B cell (primary cell): ENCODE measurements around the gene ENTHD1. TPM values are rescaled to one million over a fixed set of nuclear protein-coding genes. Genes with fewer than 3 reads are reported as not detected.
A peak's percentile ranks its signal among the peaks of the same experiment; 100 is the strongest.

ENCODE experiments used
- ATAC-seq: fragments of 200-7000 bp; cut with Tn5 transposase; one replicate; pipeline ENCODE4 v1.10.0; 2021; ENCODE audit warnings: low read depth, mild to moderate bottlenecking, moderate number of reproducible peaks, moderate library complexity
- CTCF ChIA-PET: fragments of 350-600 bp; sonication (Branson Sonifier 250); formaldehyde crosslinking; loops from one replicate; lab custom pipeline; 2021; ENCODE audit warnings: antibody characterized with exemption, inconsistent platforms; lab: Charles Lee
- POLR2A ChIA-PET: fragments of 350-600 bp; sonication (Branson Sonifier 250); formaldehyde crosslinking; loops from one replicate; lab custom pipeline; 2021; ENCODE audit warnings: antibody characterized with exemption; lab: Charles Lee
- DNase-seq: peaks from one replicate; pipeline ENCODE4 v3.0.0; 2013
- H2AFZ ChIP-seq: 2 replicates; pipeline ENCODE4 v1.6.1; 2012; ENCODE audit warnings: mild to moderate bottlenecking, low read depth, low read length; ENCODE audit not compliant: insufficient read depth, poor library complexity, severe bottlenecking
- H3K27ac ChIP-seq, 2 donors: 1 replicate in 1 of 2; 2 replicates in 1 of 2; pipeline ENCODE4 v1.5.1; 2012 to 2013; ENCODE audit warnings: low read length in 2 of 2, mild to moderate bottlenecking in 2 of 2, moderate library complexity in 1 of 2
- H3K27me3 ChIP-seq, 4 experiments: fragments of 200-600 bp in 1 of 4; sonication (generic) in 1 of 4; replicated peaks in 1 of 4; 1 replicate in 2 of 4; 2 replicates in 2 of 4; pipeline versions ENCODE4 v1.6.1 to v1.7.0; 2013 to 2016; ENCODE audit warnings: low read length in 3 of 4, mild to moderate bottlenecking in 2 of 4, mixed read lengths in 1 of 4, moderate library complexity in 1 of 4; ENCODE audit not compliant: insufficient read depth in 4 of 4, control insufficient read depth in 3 of 4; ENCODE audit errors: control extremely low read depth in 1 of 4
- H3K36me3 ChIP-seq, 2 experiments: replicated peaks in 1 of 2; 1 replicate in 1 of 2; 2 replicates in 1 of 2; pipeline versions ENCODE4 v1.6.1 to v1.7.1; 2013; ENCODE audit warnings: low read length in 1 of 2; ENCODE audit not compliant: insufficient read depth in 2 of 2, control insufficient read depth in 1 of 2; ENCODE audit errors: control extremely low read depth in 1 of 2, extremely low read depth in 1 of 2
- H3K4me1 ChIP-seq, 2 donors: fragments of 200-600 bp in 1 of 2; sonication (generic) in 1 of 2; 1 replicate in 1 of 2; 2 replicates in 1 of 2; pipeline versions ENCODE4 v1.5.1 to v1.6.1; 2013 to 2017; ENCODE audit warnings: low read length in 2 of 2; ENCODE audit not compliant: control insufficient read depth in 2 of 2, insufficient read depth in 2 of 2
- H3K4me2 ChIP-seq: replicated peaks from 2 replicates; pipeline ENCODE3; 2012; ENCODE audit warnings: mild to moderate bottlenecking, low read depth, low read length; ENCODE audit not compliant: poor library complexity, severe bottlenecking
- H3K4me3 ChIP-seq, 5 experiments: fragments of 200-600 bp in 1 of 5; sonication (generic) in 1 of 5; 1 replicate in 3 of 5; 2 replicates in 2 of 5; pipeline versions ENCODE4 v1.5.1 to v1.7.0; 2011 to 2016; ENCODE audit warnings: low read length in 4 of 5, mild to moderate bottlenecking in 4 of 5, low read depth in 2 of 5, control low read depth in 1 of 5, moderate library complexity in 1 of 5; ENCODE audit not compliant: insufficient read depth in 1 of 5; ENCODE audit errors: control extremely low read depth in 1 of 5, extremely low read depth in 1 of 5
- H3K79me2 ChIP-seq: fragments of 200-600 bp; sonication (generic); one replicate; pipeline ENCODE4 v1.6.0; 2016; ENCODE audit warnings: low read length; ENCODE audit not compliant: control insufficient read depth, insufficient read depth
- H3K9ac ChIP-seq: fragments of 200-600 bp; sonication (generic); 2 replicates; pipeline ENCODE4 v1.6.1; 2017; ENCODE audit warnings: mild to moderate bottlenecking, low read length, moderate library complexity
- H3K9me3 ChIP-seq, 3 donors: one replicate each; pipeline versions ENCODE4 v1.6.1 to v1.7.1; 2013; ENCODE audit warnings: low read length in 2 of 3; ENCODE audit not compliant: control insufficient read depth in 2 of 3, insufficient read depth in 1 of 3; ENCODE audit errors: control extremely low read depth in 1 of 3
- H4K20me1 ChIP-seq: 2 replicates; pipeline ENCODE4 v1.6.0; 2012; ENCODE audit warnings: mild to moderate bottlenecking, low read length; ENCODE audit not compliant: insufficient read depth, control insufficient read depth, poor library complexity, severe bottlenecking
- H3K27ac Mint-ChIP-seq: one replicate; pipeline ENCODE4 v1.8.0; 2021; ENCODE audit warnings: mixed read lengths
- H3K27me3 Mint-ChIP-seq: one replicate; pipeline ENCODE4 v1.8.0; 2021; ENCODE audit warnings: mixed read lengths
- H3K4me1 Mint-ChIP-seq: one replicate; pipeline ENCODE4 v1.8.0; 2021; ENCODE audit warnings: mixed read lengths
- H3K4me3 Mint-ChIP-seq: one replicate; pipeline ENCODE4 v1.8.0; 2021; ENCODE audit warnings: mixed read lengths
- H3K9me3 Mint-ChIP-seq: one replicate; pipeline ENCODE4 v1.8.0; 2022; ENCODE audit warnings: mixed read lengths; ENCODE audit not compliant: insufficient read depth
- CTCF ChIP-seq: fragments of 200-600 bp; IDR thresholded peaks from one replicate; pipeline ENCODE4 v1.8.0; 2022; ENCODE audit warnings: antibody characterized with exemption, mild to moderate bottlenecking
- EZH2 ChIP-seq: IDR thresholded peaks from 2 replicates; pipeline ENCODE4 v1.6.1; 2012; ENCODE audit warnings: borderline replicate concordance, low read depth, mild to moderate bottlenecking, moderate library complexity, low read length; ENCODE audit not compliant: insufficient read depth, poor library complexity, severe bottlenecking
- WGBS: methylation state at CpG from one replicate; pipeline ENCODE4 v1.1.5; 2013; ENCODE audit warnings: missing lambda C conversion rate; ENCODE audit not compliant: insufficient coverage; 5-methylcytosine and 5-hydroxymethylcytosine counted together
- intact Hi-C: fragments of 100-400 bp; cut with micrococcal nuclease; formaldehyde crosslinking; loops from one replicate; pipeline ENCODE4 v1.10.0; 2022
- polyA plus RNA-seq: library from polyadenylated mRNA; depleted of rRNA; stranded (reverse); fragments of >200 nt; gene quantifications from 2 replicates; pipeline ENCODE4 v1.2.3, GENCODE V29; 2012
- total RNA-seq, 2 donors: library from RNA; stranded (reverse); fragments of 120-200 nt in 1 of 2; gene quantifications; 1 replicate in 1 of 2; 2 replicates in 1 of 2; pipeline versions ENCODE4 v1.2.3 to v1.2.4, GENCODE V29; 2013 to 2022

The ENTHD1 gene
- total and polyA plus RNA-seq, 2 donors (not counting 1 experiment from before 2014, with no cell fraction given) = not detected

GRCh38 chr22:39915295-39915726, 21.8 kb upstream of the ENTHD1 start:
- Mint-ChIP-seq H3K4me1 (peaks cover 52% of the 10 kb centered on the region), H3K27ac (peak overlapping the region; percentile 37), H3K4me3 (peak overlapping the region; percentile 49), H3K9me3 (no peaks in the 10 kb centered on the region), H3K27me3 (no peaks in the 10 kb centered on the region)
- CTCF ChIA-PET = interaction anchor here (1.2 kb wide), 1 partner anchor 18 kb away, joined by 3 read pairs; no protein-coding TSS in a partner anchor
- Histone ChIP-seq H3K36me3 (no peaks in the 10 kb centered on the region), H2AFZ (no peak overlapping the region), H3K9me3 (no peaks in the 10 kb centered on the region), H4K20me1 (peaks cover 6% of the 10 kb centered on the region), H3K27ac (peak overlapping the region in 1 of 2 donors; percentile 22), H3K4me2 (peak overlapping the region; percentile 55), H3K4me1 (peaks cover 23 to 26% of the 10 kb centered on the region in 2 donors), H3K9ac (no peak overlapping the region), H3K27me3 (no peaks in the 10 kb centered on the region), H3K4me3 (no peak overlapping the region), H3K79me2 (peaks cover 88% of the 10 kb centered on the region)
- 32% methylated on average over 3 of the region's 4 CpGs for WGBS
- POLR2A ChIA-PET = interaction anchor here (0.6 kb wide), 1 partner anchor 315 kb away, joined by 3 read pairs; no protein-coding TSS in a partner anchor
- TF ChIP-seq EZH2 (no peak), CTCF (no peak)
- intact Hi-C loops = no loop called here
- ATAC-seq (no peak), DNase-seq (no peak)

GRCh38 chr22:39914584-39914983, 21.0 kb upstream of the ENTHD1 start:
- peaks cover 52% of the 10 kb centered on the region for H3K4me1 Mint-ChIP-seq
- peaks cover 6% of the 10 kb centered on the region for H4K20me1 ChIP-seq
- no CpG with 5 or more reads among the region's 9 CpGs for WGBS
- ATAC-seq (no peak), DNase-seq (no peak)
- peak overlapping the region; percentile 19 for H3K4me2 ChIP-seq
- no peaks in the 10 kb centered on the region for H3K27me3 ChIP-seq
- no peak overlapping the region for H2AFZ ChIP-seq
- TF ChIP-seq EZH2 = no peak
- TF ChIP-seq CTCF = no peak
- H3K4me3 Mint-ChIP-seq = no peak overlapping the region
- H3K9me3 Mint-ChIP-seq = no peaks in the 10 kb centered on the region
- H3K9ac ChIP-seq = no peak overlapping the region
- H3K27ac ChIP-seq = peak overlapping the region in 1 of 2 donors; percentile 12
- H3K27me3 Mint-ChIP-seq = no peaks in the 10 kb centered on the region
- H3K4me3 ChIP-seq = no peak overlapping the region
- POLR2A ChIA-PET = no interaction called here
- CTCF ChIA-PET = interaction anchor here (0.6 to 1.1 kb wide), 3 partner anchors 18 to 379 kb away, joined by 3 to 4 read pairs (median 3); no protein-coding TSS in a partner anchor
- no peaks in the 10 kb centered on the region for H3K36me3 ChIP-seq
- no peak overlapping the region for H3K27ac Mint-ChIP-seq
- intact Hi-C loops = no loop called here
- no peaks in the 10 kb centered on the region for H3K9me3 ChIP-seq
- H3K79me2 ChIP-seq = peaks cover 88% of the 10 kb centered on the region
- H3K4me1 ChIP-seq = peaks cover 23 to 30% of the 10 kb centered on the region in 2 donors
